DND-41 (cell line): ENCODE data around the gene C3orf20.

Source experiments
- CTCF ChIP-seq: IDR thresholded peaks from 2 replicates; pipeline ENCODE4 v1.5.1; 2012; ENCODE audit warnings: borderline replicate concordance, low read length, moderate library complexity, mild to moderate bottlenecking; ENCODE audit not compliant: poor library complexity, severe bottlenecking; ENCODE audit errors: extremely low read depth
- EZH2 ChIP-seq: IDR thresholded peaks from 3 replicates; pipeline ENCODE4 v1.6.1; 2012; ENCODE audit warnings: borderline replicate concordance, low read depth, mild to moderate bottlenecking, moderate library complexity, low read length, inconsistent platforms; ENCODE audit not compliant: severe bottlenecking

GRCh38 chr3:14646589-14647413 lies 28.1 kb upstream of the C3orf20 start:
- TF ChIP-seq CTCF, result no peak
- TF ChIP-seq EZH2, result no peak
